H7 (cell line): Measurements from ENCODE around the gene ABCG1. TPM values are rescaled to one million over a fixed set of nuclear protein-coding genes. Genes with fewer than 3 reads are reported as not detected.

ENCODE experiments used
- DNase-seq: peaks from one replicate; pipeline ENCODE4 v3.0.0; 2012
- H3K27me3 ChIP-seq: 2 replicates; pipeline ENCODE4 v1.6.0; 2011; ENCODE audit warnings: mild to moderate bottlenecking, low read length; ENCODE audit not compliant: control insufficient read depth, insufficient read depth
- H3K36me3 ChIP-seq: replicated peaks from 2 replicates; pipeline ENCODE4 v1.5.1; 2011; ENCODE audit warnings: low read length; ENCODE audit not compliant: control insufficient read depth, insufficient read depth
- H3K4me3 ChIP-seq: 2 replicates; pipeline ENCODE4 v1.5.1; 2011; ENCODE audit warnings: low read depth, mild to moderate bottlenecking, control low read depth, low read length, moderate library complexity; ENCODE audit not compliant: insufficient read depth
- total RNA-seq: library from RNA; depleted of rRNA; stranded (reverse); fragments of >200 nt; shearing (Covaris generic); gene quantifications from 2 replicates; pipeline ENCODE4 v1.2.3, GENCODE V29; 2014

Gene ABCG1
- total RNA-seq, 1 experiment from 2014 or later: 0.07 TPM

DNA sequence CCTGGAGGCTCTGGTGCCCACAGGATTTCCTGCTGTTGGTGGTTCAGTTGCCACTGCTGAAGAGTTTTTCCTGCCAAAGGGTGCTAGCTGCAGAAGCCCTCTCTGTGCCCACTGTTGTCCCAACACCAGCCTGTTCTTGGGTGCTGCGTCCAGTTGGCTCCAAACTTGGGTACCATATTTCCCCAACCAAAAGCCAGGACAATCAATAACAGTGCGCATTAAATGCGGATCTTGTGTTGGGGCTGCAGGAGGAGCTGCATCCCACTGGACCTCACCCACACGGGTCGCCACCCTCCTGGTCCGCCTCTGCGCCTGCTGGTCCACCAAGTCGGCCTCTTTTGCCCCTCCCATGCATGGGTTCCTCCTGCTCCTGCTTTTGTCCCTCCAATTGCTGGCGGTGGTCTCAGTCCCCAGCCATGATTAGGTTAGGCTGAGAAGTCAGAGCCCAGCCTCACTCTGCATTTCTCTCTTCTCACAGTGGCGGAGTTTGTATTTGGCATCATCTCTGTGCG lies 9.8 kb downstream of the ABCG1 start:
- Histone ChIP-seq H3K36me3 (no peaks in the 10 kb centered on the region), H3K4me3 (no peak overlapping the region), H3K27me3 (peaks cover 4% of the 10 kb centered on the region)
- DNase-seq: no peak

GRCh38 chr21:42229676-42230075 lies 10.7 kb downstream of the ABCG1 start:
- Histone ChIP-seq H3K4me3 (no peak overlapping the region), H3K36me3 (no peaks in the 10 kb centered on the region), H3K27me3 (peaks cover 8% of the 10 kb centered on the region)
- no peak for DNase-seq

DNA sequence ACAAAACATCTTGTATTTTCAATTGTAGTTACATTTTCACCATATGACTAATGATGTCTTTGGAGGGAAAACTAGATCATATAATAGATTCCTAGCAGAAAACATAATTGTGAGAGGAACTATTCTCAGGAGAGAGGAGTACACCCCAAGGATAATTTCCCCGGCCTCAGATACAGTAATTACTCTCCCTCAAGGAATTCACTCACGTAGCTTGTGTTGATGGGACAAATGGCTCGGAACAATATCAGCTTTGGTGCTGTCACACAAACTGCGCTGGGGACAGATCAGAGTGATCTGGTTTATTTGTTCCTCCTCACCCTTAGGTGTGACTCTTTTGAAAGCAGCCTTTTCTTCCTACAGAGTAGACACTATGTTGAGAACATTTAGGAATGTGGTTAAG lies 11.2 kb downstream of the ABCG1 start:
- no peak overlapping the region for H3K4me3 ChIP-seq

DNA sequence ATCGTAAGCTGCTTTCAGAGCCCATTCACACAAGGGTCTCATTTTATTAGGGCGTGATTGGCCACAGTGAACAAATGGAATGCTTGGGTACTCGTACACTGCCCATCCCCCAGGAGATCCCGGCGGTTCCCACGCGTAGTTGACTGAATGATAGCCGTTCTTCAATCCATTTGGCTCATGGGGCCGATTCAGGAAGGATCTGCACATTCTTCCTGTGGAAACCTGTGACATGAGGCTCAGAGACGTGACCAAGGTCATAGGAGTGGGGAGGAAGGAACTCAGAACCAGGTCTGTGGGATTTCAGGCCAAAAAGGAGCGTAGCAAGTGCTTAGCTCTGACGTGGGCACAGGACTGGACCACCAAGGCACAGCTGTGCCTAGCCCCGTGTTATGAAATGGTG lies 11.7 kb downstream of the ABCG1 start:
- DNase-seq: no peak
- Histone ChIP-seq H3K4me3 (no peak overlapping the region), H3K36me3 (no peaks in the 10 kb centered on the region), H3K27me3 (peaks cover 17% of the 10 kb centered on the region)

More for the DNA sequence above, 11.2 kb downstream of the ABCG1 start:
- DNase-seq: no peak
- Histone ChIP-seq H3K36me3 (no peaks in the 10 kb centered on the region), H3K27me3 (peaks cover 12% of the 10 kb centered on the region)

DNA sequence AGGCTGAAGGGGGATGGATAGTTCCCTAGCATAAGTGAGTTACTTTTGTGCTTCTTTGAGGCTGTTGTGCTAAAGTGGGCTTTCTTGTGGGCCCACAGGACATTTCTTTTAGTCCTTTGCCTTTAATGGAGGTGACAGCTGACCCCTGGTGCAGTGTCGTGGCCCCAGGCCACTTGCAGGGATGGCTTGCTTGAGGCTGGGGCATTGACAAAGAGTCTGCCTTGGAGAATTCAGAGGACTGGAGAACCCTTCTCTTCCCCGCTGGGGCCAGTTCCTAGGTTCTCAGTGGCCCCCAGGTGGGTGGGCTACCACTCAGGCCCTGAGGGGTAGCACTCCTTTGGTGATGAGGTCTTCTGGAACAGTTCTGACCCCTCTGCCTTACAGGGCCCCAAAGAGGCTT lies 12.8 kb downstream of the ABCG1 start:
- no peak for DNase-seq
- no peak overlapping the region for H3K4me3 ChIP-seq
- peaks cover 23% of the 10 kb centered on the region for H3K27me3 ChIP-seq
- H3K36me3 ChIP-seq: no peaks in the 10 kb centered on the region

GRCh38 chr21:42232176-42232825 lies 13.4 kb downstream of the ABCG1 start:
- no peak for DNase-seq
- no peak overlapping the region for H3K4me3 ChIP-seq
- no peaks in the 10 kb centered on the region for H3K36me3 ChIP-seq
- peaks cover 27% of the 10 kb centered on the region for H3K27me3 ChIP-seq

- Histone ChIP-seq H3K36me3 (no peaks in the 10 kb centered on the region), H3K27me3 (peaks cover 30% of the 10 kb centered on the region), H3K4me3 (no peak overlapping the region)
- peak; percentile 60 for DNase-seq
Observed at GRCh38 chr21:42233067-42233961, 14.4 kb downstream of the ABCG1 start.

DNA sequence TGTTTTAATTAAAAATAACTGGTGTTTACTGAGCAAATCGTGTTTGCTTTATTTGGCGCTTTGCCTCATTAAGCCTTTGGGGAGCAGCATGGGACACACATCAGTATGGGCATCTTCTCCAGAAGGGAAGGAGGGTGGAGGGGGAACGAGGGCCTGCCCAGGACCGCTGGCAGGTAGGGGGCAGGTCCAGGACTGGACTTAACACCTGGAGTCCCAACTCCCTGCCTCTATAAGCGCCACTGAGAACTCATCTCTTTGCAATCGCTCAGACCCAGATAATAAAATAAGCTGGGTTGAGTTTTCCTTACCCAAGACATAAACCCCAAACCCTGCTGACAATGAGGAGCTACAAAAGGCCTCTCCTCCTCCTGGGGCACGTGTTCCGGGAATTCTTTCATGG lies 15.1 kb downstream of the ABCG1 start:
- no peak overlapping the region for H3K4me3 ChIP-seq
- DNase-seq: no peak
- H3K36me3 ChIP-seq: no peaks in the 10 kb centered on the region
- peaks cover 30% of the 10 kb centered on the region for H3K27me3 ChIP-seq

GRCh38 chr21:42234464-42235241 lies 15.7 kb downstream of the ABCG1 start:
- peak overlapping the region; percentile 34 for H3K4me3 ChIP-seq
- peak; percentile 96 for DNase-seq
- peaks cover 30% of the 10 kb centered on the region for H3K27me3 ChIP-seq

DNA sequence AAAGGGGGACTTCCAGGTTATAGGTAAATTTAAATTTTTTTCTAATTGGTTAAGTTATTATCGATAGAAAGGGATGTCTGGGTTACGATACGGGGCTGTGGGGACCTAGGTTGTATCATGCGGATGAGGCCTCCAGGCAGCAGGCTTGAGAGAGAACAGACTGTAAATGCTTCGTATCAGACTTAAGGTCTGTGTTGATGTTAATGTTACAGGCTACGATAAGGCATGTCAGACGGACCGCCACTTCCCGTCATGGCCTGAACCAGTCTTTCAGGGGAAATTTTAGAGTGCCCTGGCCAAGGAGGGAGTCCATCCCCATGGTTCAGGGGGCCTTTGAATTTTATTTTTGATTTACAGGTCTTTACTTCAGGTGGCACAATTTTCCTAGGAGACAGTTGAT lies 16.7 kb downstream of the ABCG1 start:
- no peak overlapping the region for H3K4me3 ChIP-seq
- H3K36me3 ChIP-seq: no peaks in the 10 kb centered on the region
- DNase-seq: no peak
- peaks cover 30% of the 10 kb centered on the region for H3K27me3 ChIP-seq

More at GRCh38 chr21:42234464-42235241, 15.7 kb downstream of the ABCG1 start:
- no peaks in the 10 kb centered on the region for H3K36me3 ChIP-seq

- Histone ChIP-seq H3K27me3 (peaks cover 30% of the 10 kb centered on the region), H3K4me3 (no peak overlapping the region), H3K36me3 (no peaks in the 10 kb centered on the region)
- DNase-seq: no peak
Observed at GRCh38 chr21:42236014-42236413, 17.1 kb downstream of the ABCG1 start.

- peaks cover 30% of the 10 kb centered on the region for H3K27me3 ChIP-seq
- H3K36me3 ChIP-seq: no peaks in the 10 kb centered on the region
- DNase-seq: no peak
- no peak overlapping the region for H3K4me3 ChIP-seq
Observed at GRCh38 chr21:42236693-42237092, 17.8 kb downstream of the ABCG1 start.

GRCh38 chr21:42237161-42237560 lies 18.2 kb downstream of the ABCG1 start:
- Histone ChIP-seq H3K4me3 (no peak overlapping the region), H3K36me3 (no peaks in the 10 kb centered on the region), H3K27me3 (peaks cover 30% of the 10 kb centered on the region)
- DNase-seq: no peak

DNA sequence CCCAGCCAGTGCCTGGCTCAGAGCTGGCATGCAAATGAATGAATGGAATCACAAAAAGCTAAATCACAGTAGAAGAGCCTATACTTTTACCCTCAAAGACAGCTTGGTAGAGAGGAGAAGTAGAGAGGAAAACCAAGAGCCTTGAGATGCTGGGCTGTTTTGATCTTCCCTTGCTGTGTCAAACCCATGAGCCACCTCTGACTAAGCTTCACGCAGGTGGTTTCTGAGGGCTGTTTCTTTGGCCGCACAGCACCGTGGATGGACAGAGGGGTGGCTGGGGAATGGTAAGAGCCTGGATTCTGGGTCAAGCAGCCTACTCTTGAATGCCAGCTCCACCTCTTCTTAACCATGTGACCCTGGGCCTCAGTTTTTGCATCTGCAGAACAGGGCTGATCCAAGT lies 18.6 kb downstream of the ABCG1 start:
- no peaks in the 10 kb centered on the region for H3K36me3 ChIP-seq
- no peak for DNase-seq

More for the DNA sequence above, 18.6 kb downstream of the ABCG1 start:
- H3K27me3 ChIP-seq: peaks cover 30% of the 10 kb centered on the region
- no peak overlapping the region for H3K4me3 ChIP-seq
